Natural killer cell (primary cell): Measurements from ENCODE around the gene ITGB2. TPM values are rescaled to one million over a fixed set of nuclear protein-coding genes. Genes with fewer than 3 reads are reported as not detected.

Experiments
- ATAC-seq, 3 donors: fragments of 150-1000 bp in 2 of 3; fragments of 200-7000 bp in 1 of 3; cut with Tn5 transposase; 1 replicate in 1 of 3; 2 replicates in 2 of 3; pipeline ENCODE4 v1.10.0; 2021; ENCODE audit warnings: mild to moderate bottlenecking in 2 of 3, moderate library complexity in 2 of 3
- DNase-seq, 2 donors: peaks; one replicate each; pipeline versions ENCODE4 v3.0.0 to v3.0.0-alpha.2; 2013 to 2021; ENCODE audit warnings: mixed read lengths in 1 of 2
- H3K27ac ChIP-seq: one replicate; pipeline ENCODE4 v1.5.1; 2013; ENCODE audit warnings: mild to moderate bottlenecking, low read length
- H3K27me3 ChIP-seq: one replicate; pipeline ENCODE4 v1.6.1; 2013; ENCODE audit warnings: low read length; ENCODE audit not compliant: control insufficient read depth, insufficient read depth
- H3K36me3 ChIP-seq: one replicate; pipeline ENCODE4 v1.6.1; 2013; ENCODE audit warnings: low read length; ENCODE audit not compliant: control insufficient read depth, insufficient read depth
- H3K4me1 ChIP-seq: one replicate; pipeline ENCODE4 v1.6.1; 2013; ENCODE audit warnings: low read length; ENCODE audit not compliant: control insufficient read depth, insufficient read depth
- H3K4me3 ChIP-seq: one replicate; pipeline ENCODE4 v1.5.1; 2013; ENCODE audit warnings: low read length
- H3K9me3 ChIP-seq: one replicate; pipeline ENCODE4 v1.6.1; 2013; ENCODE audit warnings: low read length; ENCODE audit not compliant: control insufficient read depth, insufficient read depth
- H3K27ac Mint-ChIP-seq, 2 donors: one replicate each; pipeline ENCODE4 v1.8.0; 2022; ENCODE audit warnings: mild to moderate bottlenecking in 2 of 2, mixed read lengths in 2 of 2, moderate library complexity in 1 of 2
- H3K27me3 Mint-ChIP-seq, 2 donors: one replicate each; pipeline ENCODE4 v1.8.0; 2022; ENCODE audit warnings: low read depth in 2 of 2, mixed read lengths in 2 of 2
- H3K36me3 Mint-ChIP-seq: one replicate; pipeline ENCODE4 v1.8.0; 2022; ENCODE audit warnings: mixed read lengths
- H3K4me1 Mint-ChIP-seq, 2 donors: one replicate each; pipeline ENCODE4 v1.8.0; 2022; ENCODE audit warnings: mixed read lengths in 2 of 2
- H3K4me3 Mint-ChIP-seq: one replicate; pipeline ENCODE4 v1.8.0; 2022; ENCODE audit warnings: mild to moderate bottlenecking, moderate library complexity, mixed read lengths
- H3K9me3 Mint-ChIP-seq, 2 donors: one replicate each; pipeline ENCODE4 v1.8.0; 2022; ENCODE audit warnings: mixed read lengths in 2 of 2
- CTCF ChIP-seq: fragments of 200-600 bp; IDR thresholded peaks from one replicate; pipeline ENCODE4 v1.8.0; 2022; ENCODE audit warnings: antibody characterized with exemption
- WGBS: methylation state at CpG from one replicate; pipeline ENCODE4 v1.1.7; 2013; ENCODE audit warnings: missing lambda C conversion rate; ENCODE audit not compliant: insufficient coverage; 5-methylcytosine and 5-hydroxymethylcytosine counted together
- intact Hi-C: fragments of 100-400 bp; cut with micrococcal nuclease; formaldehyde crosslinking; loops from one replicate; pipeline ENCODE4 v1.14.2; 2022
- total RNA-seq, 4 donors: library from RNA; stranded (reverse); fragments of 120-200 nt in 1 of 4; gene quantifications; one replicate each; pipeline versions ENCODE4 v1.2.3 to v1.2.4, GENCODE V29; 2013 to 2022

The ITGB2 gene
- total RNA-seq, 3 donors from 2014 or later (not counting 1 experiment from before 2014, with no cell fraction given), result 1,223 to 1,393 (median 1,250) TPM

- Mint-ChIP-seq H3K4me3 (peak overlapping the region; percentile 89), H3K27ac (peak overlapping the region; percentile 92 to 93), H3K27me3 (no peaks in the 10 kb centered on the region), H3K36me3 (no peaks in the 10 kb centered on the region), H3K9me3 (no peaks in the 10 kb centered on the region), H3K4me1 (peaks cover 41 to 45% of the 10 kb centered on the region in 2 donors)
- WGBS, result 0% methylated on average over 20 of the region's 20 CpGs
- H3K27ac ChIP-seq, result peak overlapping the region; percentile 85
- TF ChIP-seq CTCF, result no peak
- H3K9me3 ChIP-seq, result no peaks in the 10 kb centered on the region
- peaks cover 50% of the 10 kb centered on the region for H3K4me1 ChIP-seq
- DNase-seq (no peak), ATAC-seq (no peak)
- H3K4me3 ChIP-seq, result peak overlapping the region; percentile 45
- H3K36me3 ChIP-seq, result no peaks in the 10 kb centered on the region
- no peaks in the 10 kb centered on the region for H3K27me3 ChIP-seq
- intact Hi-C loops, result loop anchor here (2.0 kb wide), 2 partner anchors 41 to 55 kb away; partner anchors contain the start of gene SUMO3
These were observed 46.5 kb downstream of the ITGB2 start for GRCh38 chr21:44874240-44874496.

DNA sequence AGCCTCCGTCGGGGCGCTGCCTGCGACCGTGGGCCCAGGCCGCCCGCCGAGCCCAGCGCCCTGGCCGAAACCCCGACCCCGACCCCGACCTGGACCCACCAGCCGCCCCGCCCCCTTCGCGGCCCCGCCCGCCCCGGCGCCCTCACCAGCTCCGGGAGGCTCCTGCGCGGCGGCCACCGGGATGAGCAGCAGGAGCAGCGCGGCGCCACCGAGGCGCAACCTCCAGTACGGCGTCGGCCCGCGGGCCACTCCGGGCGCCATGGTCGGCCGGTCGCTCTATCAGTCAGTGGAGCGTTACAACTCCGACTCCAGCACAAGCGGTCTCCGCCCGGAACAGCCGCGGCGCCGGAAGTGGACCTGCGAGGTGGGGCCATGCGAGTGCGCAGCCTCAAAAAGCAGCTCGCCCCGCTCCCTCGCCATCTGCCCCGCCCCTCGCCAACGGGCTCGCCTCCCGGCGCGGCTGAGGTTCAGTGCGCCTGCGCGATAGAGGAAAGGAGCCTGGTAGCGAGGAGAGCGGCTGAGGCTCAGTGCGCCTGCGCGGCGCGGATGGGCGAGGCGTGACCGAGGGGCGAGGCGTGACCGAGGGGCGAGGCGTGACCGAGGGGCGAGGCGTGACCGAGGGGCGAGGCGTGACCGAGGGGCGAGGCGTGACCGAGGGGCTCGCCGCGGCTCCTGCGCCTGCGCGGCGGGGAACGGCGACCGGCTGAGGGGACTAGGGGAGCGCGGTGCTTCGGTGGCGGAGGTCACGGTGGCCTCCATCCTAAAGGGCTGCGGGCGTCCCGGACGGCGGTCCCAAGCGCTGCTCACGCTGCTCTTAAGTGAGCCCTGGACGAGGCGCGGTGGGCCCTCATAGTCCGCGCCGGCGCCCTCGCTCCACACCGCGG is 47.1 kb downstream of the ITGB2 start, which contains the start of gene PTTG1IP:
Gene PTTG1IP, minus strand, starts transcription at position 335 of the 884 bp plus-strand sequence. Its CDS starts 74 bp downstream, at position 261.
- Mint-ChIP-seq H3K36me3 (no peaks in the 10 kb centered on the region), H3K27ac (peak within 1 kb of the TSS; percentile 92 to 93)

DNA sequence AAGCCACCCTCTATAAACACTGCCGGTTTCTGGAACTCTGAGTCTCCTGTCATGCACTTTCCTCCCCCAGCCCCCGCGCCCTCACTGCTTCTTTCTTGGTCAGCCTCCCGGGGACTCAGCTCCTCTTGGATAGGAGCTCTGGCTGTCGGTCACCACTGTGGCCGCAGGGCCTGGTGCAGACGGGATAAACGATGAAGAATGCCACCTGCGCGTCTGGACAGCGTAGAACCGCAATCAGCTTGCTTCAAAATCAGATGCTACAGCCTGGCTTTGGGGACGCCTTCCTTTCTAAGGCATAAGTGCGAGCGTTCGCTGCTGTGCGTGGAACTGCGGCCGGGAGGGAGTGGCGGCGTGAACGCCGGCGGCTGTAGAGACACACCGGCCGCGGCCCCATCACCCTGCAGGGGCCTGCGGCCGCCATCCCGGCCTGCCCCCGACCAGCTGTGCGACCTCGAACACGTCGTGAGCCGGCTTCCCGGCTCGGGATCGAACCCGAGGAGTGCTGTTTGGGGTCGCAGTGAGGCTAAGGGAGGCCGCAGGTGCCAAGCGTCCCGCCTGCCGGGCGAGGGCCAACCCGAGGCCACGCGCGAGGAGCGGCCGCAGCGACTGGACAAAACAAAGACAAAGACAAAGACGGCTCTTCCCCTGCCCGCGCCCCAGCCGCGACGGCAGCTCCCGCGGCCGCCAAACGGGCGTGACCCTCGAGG is 47.9 kb downstream of the ITGB2 start:
- H3K36me3 Mint-ChIP-seq, result no peaks in the 10 kb centered on the region
- ATAC-seq (no peak), DNase-seq (peak in 1 of 2 donors; percentile 53)
- under 1% methylated on average over 65 of the region's 65 CpGs for WGBS
- peaks cover 55 to 58% of the 10 kb centered on the region in 2 donors for H3K4me1 Mint-ChIP-seq
- H3K27ac Mint-ChIP-seq, result peak overlapping the region; percentile 92 to 93
- peaks cover 58% of the 10 kb centered on the region for H3K4me1 ChIP-seq
- no peaks in the 10 kb centered on the region for H3K36me3 ChIP-seq
- peak overlapping the region; percentile 52 for H3K4me3 ChIP-seq
- no peaks in the 10 kb centered on the region for H3K9me3 ChIP-seq
- TF ChIP-seq CTCF, result no peak
- H3K4me3 Mint-ChIP-seq, result peak overlapping the region; percentile 94
- H3K9me3 Mint-ChIP-seq, result no peaks in the 10 kb centered on the region
- H3K27me3 ChIP-seq, result no peaks in the 10 kb centered on the region
- intact Hi-C loops, result no loop called here
- no peaks in the 10 kb centered on the region for H3K27me3 Mint-ChIP-seq
- peak overlapping the region; percentile 34 for H3K27ac ChIP-seq

More for the DNA sequence above, 47.1 kb downstream of the ITGB2 start, which contains the start of gene PTTG1IP:
- H3K36me3 ChIP-seq, result no peaks in the 10 kb centered on the region
- intact Hi-C loops, result loop anchor here (2.0 kb wide), 2 partner anchors 41 to 55 kb away; partner anchors contain the start of gene SUMO3
- peak within 1 kb of the TSS; percentile 52 for H3K4me3 ChIP-seq
- Mint-ChIP-seq H3K4me1 (peaks cover 47 to 50% of the 10 kb centered on the region in 2 donors), H3K27me3 (no peaks in the 10 kb centered on the region), H3K9me3 (no peaks in the 10 kb centered on the region), H3K4me3 (peak within 1 kb of the TSS; percentile 94)
- no peaks in the 10 kb centered on the region for H3K9me3 ChIP-seq
- under 1% methylated on average over 123 of the region's 123 CpGs for WGBS
- no peak for TF ChIP-seq CTCF
- H3K27me3 ChIP-seq, result no peaks in the 10 kb centered on the region
- ATAC-seq (peak; percentile 82 to 91 (median 83)), DNase-seq (peak; percentile 98 to 100)
- peak within 1 kb of the TSS; percentile 85 for H3K27ac ChIP-seq
- peaks cover 54% of the 10 kb centered on the region for H3K4me1 ChIP-seq
